ENCODE measurements around the gene PTPN4. TPM values are rescaled to one million over a fixed set of nuclear protein-coding genes. Genes with fewer than 3 reads are reported as not detected.

PTPN4 gene
- total and polyA plus RNA-seq, 2 of the 8 experiments (the other 6 are each of a cell fraction or from before 2014, with no cell fraction given) = 28.5 to 105 TPM

GRCh38 chr2:120020554-120020953 lies 260.8 kb downstream of the PTPN4 start:
- Histone ChIP-seq H2AFZ (ENCODE audit: low read length) (no peak overlapping the region), H3K9me3 (ENCODE audit: insufficient read depth in 2 of 2, low read depth in 1 of 2, low read length in 1 of 2) (no peaks in the 10 kb centered on the region), H4K20me1 (replicated peaks in 1 of 2; ENCODE audit: control insufficient read depth in 1 of 2, insufficient read depth in 2 of 2, low read length in 2 of 2) (peaks cover 0 to 3% of the 10 kb centered on the region in 2 experiments), H3K27me3 (replicated peaks in 1 of 4; ENCODE audit: control insufficient read depth in 3 of 4, extremely low read depth in 1 of 4, insufficient read depth in 3 of 4, low read length in 3 of 4) (no peaks in the 10 kb centered on the region), H3K9ac (replicated peaks in 1 of 4; ENCODE audit: extremely low read depth in 1 of 4, low read depth in 3 of 4, low read length in 3 of 4) (no peak overlapping the region), H3K27ac (ENCODE audit: low read depth, low read length) (no peak overlapping the region), H3K4me2 (ENCODE audit: insufficient read depth in 1 of 2, low read depth in 2 of 2, low read length in 2 of 2) (no peak overlapping the region), H4K8ac (ENCODE audit: extremely low read depth, insufficient read depth, low read length) (no peak overlapping the region), H3K4me3 (ENCODE audit: extremely low read depth in 1 of 4, insufficient read depth in 2 of 4, low read depth in 3 of 4, low read length in 4 of 4) (no peak overlapping the region), H2BK5ac (ENCODE audit: low read depth, low read length) (no peak overlapping the region), H2BK20ac (ENCODE audit: low read length) (no peak overlapping the region), H3K36me3 (ENCODE audit: control insufficient read depth in 2 of 4, insufficient read depth in 4 of 4, low read length in 3 of 4) (no peaks in the 10 kb centered on the region; a peak in 3 of 8 replicates), H3K23me2 (ENCODE audit: low read depth, low read length) (no peaks in the 10 kb centered on the region), H2BK120ac (replicated peaks; ENCODE audit: low read depth, low read length) (no peak overlapping the region), H3K23ac (ENCODE audit: insufficient read length) (no peak overlapping the region), H3K56ac (replicated peaks; ENCODE audit: insufficient read length, low read depth, low read length) (no peak overlapping the region), H2BK12ac (ENCODE audit: low read depth, low read length) (no peak overlapping the region), H3K4ac (replicated peaks; ENCODE audit: insufficient read length, low read depth, low read length) (no peak overlapping the region), H4K5ac (ENCODE audit: insufficient read length, low read depth, low read length) (no peak overlapping the region), H2BK15ac (ENCODE audit: low read length) (no peak overlapping the region), H3K79me2 (ENCODE audit: control insufficient read depth in 1 of 2, insufficient read depth in 2 of 2, low read length in 2 of 2) (peaks cover 0 to 60% of the 10 kb centered on the region in 2 experiments; a peak in 2 of 4 replicates), H3K14ac (ENCODE audit: insufficient read length) (no peak overlapping the region), H3K18ac (ENCODE audit: extremely low read depth, low read length) (no peak overlapping the region), H3K79me1 (ENCODE audit: low read depth, low read length) (no peaks in the 10 kb centered on the region), H3K4me1 (replicated peaks in 1 of 4; ENCODE audit: control insufficient read depth in 3 of 4, insufficient read depth in 4 of 4, low read length in 3 of 4) (peaks cover 0 to 3% (median 0%) of the 10 kb centered on the region in 4 experiments; a peak in 1 of 7 replicates), H2AK5ac (ENCODE audit: low read depth, low read length) (no peak overlapping the region), H4K91ac (replicated peaks; ENCODE audit: insufficient read length, low read length) (no peak overlapping the region)
- TF ChIP-seq KDM5A (IDR thresholded peaks at IDR 0.05; ENCODE audit: low read length) (no peak), KDM1A (IDR thresholded peaks at IDR 0.05; ENCODE audit: borderline replicate concordance, low read length) (no peak), TBP (IDR thresholded peaks at IDR 0.05; ENCODE audit: low read depth, low read length) (no peak), CEBPB (IDR thresholded peaks at IDR 0.05; ENCODE audit: low read depth, low read length) (no peak), NANOG (IDR thresholded peaks at IDR 0.05; ENCODE audit: insufficient read depth, low read depth, low read length, poor library complexity, severe bottlenecking) (no peak), HDAC2 (IDR thresholded peaks at IDR 0.05; ENCODE audit: borderline replicate concordance in 1 of 2, low read depth in 2 of 2, low read length in 2 of 2) (no peak)
- ChIA-PET POLR2A (ENCODE audit: partially characterized antibody) (no interaction called here), CTCF (ENCODE audit: partially characterized antibody) (no interaction called here)
- FAIRE-seq (no peak), DNase-seq (ENCODE audit: low read depth in 1 of 2, low spot score in 2 of 2) (no peak)
- 70% methylated on average over 1 of the region's 1 CpG; no CpG with 5 or more reads in 1 of the 2 experiments for WGBS, 2 experiments (ENCODE audit: extremely low coverage in 1 of 2, insufficient coverage in 1 of 2, insufficient read length in 1 of 2, insufficient replicate concordance in 2 of 2, low coverage in 1 of 2, low lambda C conversion rate in 2 of 2, missing lambda C conversion rate in 1 of 2)

All from H1 (cell line).